ENCODE measurements around the gene LRCH4. TPM values are rescaled to one million over a fixed set of nuclear protein-coding genes. Genes with fewer than 3 reads are reported as not detected.
A peak's percentile ranks its signal among the peaks of the same experiment; 100 is the strongest.

Gene LRCH4
- total and polyA plus RNA-seq, 9 of the 15 experiments (the other 6 are each of a cell fraction or from before 2014, with no cell fraction given): 0.06 to 63.3 (median 15.0) TPM

DNA sequence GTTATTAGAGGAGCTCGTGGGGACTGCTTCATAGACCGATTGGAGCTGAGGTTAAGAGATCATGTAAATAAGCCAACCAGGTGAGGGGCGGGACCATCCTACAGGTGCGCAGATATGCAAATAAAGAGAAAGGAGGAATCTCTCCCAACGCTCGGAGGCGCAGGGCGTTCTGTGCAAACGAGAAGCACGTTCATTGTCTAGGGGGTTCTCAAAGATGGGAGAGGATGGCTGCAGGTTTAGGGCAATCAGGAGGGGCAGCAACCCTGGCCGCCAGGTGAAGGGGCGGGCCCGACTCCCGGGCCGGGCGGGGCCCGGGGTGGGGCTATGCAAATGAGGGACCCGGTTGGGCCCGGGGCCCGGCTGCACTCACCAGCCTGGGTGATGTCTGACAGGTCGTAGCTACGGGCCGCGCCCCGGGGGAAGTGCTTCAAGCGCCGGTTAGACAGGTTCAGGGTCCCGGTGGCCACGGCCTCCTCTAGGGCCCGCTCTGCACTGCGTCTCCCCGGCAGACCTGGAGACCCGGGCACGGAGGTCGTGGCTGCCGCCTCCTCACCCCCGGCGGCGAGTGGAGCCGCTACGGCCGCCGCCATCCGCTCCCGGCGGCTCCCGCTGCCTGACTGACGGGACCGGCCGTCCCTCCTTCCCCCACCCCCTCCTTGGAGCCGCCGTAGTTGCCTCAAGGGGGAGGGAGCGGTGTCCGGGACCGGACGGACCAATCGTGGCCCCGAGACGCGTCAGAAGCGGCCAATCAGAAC, at the start of gene LRCH4 (continued):
- no peak for TF ChIP-seq COPS2 (conservative IDR thresholded peaks at IDR 0.05)
- no peak for TF ChIP-seq NFXL1 (CRISPR knock-in tag; IDR thresholded peaks at IDR 0.05)
- TF ChIP-seq, protein P1, sequence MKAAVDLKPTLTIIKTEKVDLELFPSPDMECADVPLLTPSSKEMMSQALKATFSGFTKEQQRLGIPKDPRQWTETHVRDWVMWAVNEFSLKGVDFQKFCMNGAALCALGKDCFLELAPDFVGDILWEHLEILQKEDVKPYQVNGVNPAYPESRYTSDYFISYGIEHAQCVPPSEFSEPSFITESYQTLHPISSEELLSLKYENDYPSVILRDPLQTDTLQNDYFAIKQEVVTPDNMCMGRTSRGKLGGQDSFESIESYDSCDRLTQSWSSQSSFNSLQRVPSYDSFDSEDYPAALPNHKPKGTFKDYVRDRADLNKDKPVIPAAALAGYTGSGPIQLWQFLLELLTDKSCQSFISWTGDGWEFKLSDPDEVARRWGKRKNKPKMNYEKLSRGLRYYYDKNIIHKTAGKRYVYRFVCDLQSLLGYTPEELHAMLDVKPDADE (conservative IDR thresholded peaks at IDR 0.05; ENCODE audit: control insufficient read depth, low read depth, low read length): peak; percentile 74
- TF ChIP-seq, protein P2, sequence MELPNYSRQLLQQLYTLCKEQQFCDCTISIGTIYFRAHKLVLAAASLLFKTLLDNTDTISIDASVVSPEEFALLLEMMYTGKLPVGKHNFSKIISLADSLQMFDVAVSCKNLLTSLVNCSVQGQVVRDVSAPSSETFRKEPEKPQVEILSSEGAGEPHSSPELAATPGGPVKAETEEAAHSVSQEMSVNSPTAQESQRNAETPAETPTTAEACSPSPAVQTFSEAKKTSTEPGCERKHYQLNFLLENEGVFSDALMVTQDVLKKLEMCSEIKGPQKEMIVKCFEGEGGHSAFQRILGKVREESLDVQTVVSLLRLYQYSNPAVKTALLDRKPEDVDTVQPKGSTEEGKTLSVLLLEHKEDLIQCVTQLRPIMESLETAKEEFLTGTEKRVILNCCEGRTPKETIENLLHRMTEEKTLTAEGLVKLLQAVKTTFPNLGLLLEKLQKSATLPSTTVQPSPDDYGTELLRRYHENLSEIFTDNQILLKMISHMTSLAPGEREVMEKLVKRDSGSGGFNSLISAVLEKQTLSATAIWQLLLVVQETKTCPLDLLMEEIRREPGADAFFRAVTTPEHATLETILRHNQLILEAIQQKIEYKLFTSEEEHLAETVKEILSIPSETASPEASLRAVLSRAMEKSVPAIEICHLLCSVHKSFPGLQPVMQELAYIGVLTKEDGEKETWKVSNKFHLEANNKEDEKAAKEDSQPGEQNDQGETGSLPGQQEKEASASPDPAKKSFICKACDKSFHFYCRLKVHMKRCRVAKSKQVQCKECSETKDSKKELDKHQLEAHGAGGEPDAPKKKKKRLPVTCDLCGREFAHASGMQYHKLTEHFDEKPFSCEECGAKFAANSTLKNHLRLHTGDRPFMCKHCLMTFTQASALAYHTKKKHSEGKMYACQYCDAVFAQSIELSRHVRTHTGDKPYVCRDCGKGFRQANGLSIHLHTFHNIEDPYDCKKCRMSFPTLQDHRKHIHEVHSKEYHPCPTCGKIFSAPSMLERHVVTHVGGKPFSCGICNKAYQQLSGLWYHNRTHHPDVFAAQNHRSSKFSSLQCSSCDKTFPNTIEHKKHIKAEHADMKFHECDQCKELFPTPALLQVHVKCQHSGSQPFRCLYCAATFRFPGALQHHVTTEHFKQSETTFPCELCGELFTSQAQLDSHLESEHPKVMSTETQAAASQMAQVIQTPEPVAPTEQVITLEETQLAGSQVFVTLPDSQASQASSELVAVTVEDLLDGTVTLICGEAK (IDR thresholded peaks at IDR 0.05): no peak
- TF ChIP-seq, protein P2 (CRISPR knock-in tag; IDR thresholded peaks at IDR 0.05): no peak
- peak; percentile 99 for TF ChIP-seq MTA3 (IDR thresholded peaks at IDR 0.05; ENCODE audit: borderline replicate concordance)
- TF ChIP-seq ZNF507 (tag; conservative IDR thresholded peaks at IDR 0.05): no peak
- TF ChIP-seq ZHX1 (conservative IDR thresholded peaks at IDR 0.05; ENCODE audit: low read length): no peak
- TF ChIP-seq, protein P3, sequence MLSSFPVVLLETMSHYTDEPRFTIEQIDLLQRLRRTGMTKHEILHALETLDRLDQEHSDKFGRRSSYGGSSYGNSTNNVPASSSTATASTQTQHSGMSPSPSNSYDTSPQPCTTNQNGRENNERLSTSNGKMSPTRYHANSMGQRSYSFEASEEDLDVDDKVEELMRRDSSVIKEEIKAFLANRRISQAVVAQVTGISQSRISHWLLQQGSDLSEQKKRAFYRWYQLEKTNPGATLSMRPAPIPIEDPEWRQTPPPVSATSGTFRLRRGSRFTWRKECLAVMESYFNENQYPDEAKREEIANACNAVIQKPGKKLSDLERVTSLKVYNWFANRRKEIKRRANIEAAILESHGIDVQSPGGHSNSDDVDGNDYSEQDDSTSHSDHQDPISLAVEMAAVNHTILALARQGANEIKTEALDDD (IDR thresholded peaks at IDR 0.05): no peak
- TF ChIP-seq, protein P4, sequence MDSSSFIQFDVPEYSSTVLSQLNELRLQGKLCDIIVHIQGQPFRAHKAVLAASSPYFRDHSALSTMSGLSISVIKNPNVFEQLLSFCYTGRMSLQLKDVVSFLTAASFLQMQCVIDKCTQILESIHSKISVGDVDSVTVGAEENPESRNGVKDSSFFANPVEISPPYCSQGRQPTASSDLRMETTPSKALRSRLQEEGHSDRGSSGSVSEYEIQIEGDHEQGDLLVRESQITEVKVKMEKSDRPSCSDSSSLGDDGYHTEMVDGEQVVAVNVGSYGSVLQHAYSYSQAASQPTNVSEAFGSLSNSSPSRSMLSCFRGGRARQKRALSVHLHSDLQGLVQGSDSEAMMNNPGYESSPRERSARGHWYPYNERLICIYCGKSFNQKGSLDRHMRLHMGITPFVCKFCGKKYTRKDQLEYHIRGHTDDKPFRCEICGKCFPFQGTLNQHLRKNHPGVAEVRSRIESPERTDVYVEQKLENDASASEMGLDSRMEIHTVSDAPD (CRISPR knock-in tag; IDR thresholded peaks at IDR 0.05): no peak
- no peak for TF ChIP-seq POLR2AphosphoS2 (IDR thresholded peaks at IDR 0.05; ENCODE audit: low read length)
- peak; percentile 88 for TF ChIP-seq C11orf30 (IDR thresholded peaks at IDR 0.05; ENCODE audit: low read depth)

All from K562 (cell line).